ENCODE measurements around the gene ADORA1. TPM values are rescaled to one million over a fixed set of nuclear protein-coding genes. Genes with fewer than 3 reads are reported as not detected.
A peak's percentile ranks its signal among the peaks of the same experiment; 100 is the strongest.

Gene ADORA1
- polyA plus RNA-seq, 1 of the 3 experiments (the other 2 are of a cell fraction): 4.8 TPM

DNA sequence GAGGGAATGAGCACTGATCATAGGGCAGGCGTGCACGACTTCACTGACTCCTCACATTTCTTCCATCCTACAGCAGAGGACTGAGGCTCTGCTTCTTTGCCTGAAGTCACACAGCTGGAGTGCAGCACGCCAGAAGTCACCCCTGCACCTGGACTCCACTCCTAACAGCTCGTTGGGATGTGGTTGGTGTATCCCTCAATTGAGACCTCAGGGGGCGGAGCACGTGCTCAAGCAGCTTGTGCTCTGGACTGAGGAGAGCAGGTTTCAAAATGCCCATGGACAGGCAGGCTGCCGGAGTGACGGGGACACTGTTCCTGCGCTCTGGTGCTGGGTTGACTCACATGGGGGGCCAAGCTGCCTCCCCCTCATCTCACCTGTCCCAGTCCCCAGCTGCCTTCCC lies 88.0 kb downstream of the ADORA1 start (continued):
- no peak for TF ChIP-seq FOXJ3 (CRISPR knock-in tag; IDR thresholded peaks at IDR 0.05)
- TF ChIP-seq, protein P1, sequence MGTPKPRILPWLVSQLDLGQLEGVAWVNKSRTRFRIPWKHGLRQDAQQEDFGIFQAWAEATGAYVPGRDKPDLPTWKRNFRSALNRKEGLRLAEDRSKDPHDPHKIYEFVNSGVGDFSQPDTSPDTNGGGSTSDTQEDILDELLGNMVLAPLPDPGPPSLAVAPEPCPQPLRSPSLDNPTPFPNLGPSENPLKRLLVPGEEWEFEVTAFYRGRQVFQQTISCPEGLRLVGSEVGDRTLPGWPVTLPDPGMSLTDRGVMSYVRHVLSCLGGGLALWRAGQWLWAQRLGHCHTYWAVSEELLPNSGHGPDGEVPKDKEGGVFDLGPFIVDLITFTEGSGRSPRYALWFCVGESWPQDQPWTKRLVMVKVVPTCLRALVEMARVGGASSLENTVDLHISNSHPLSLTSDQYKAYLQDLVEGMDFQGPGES (IDR thresholded peaks at IDR 0.05; ENCODE audit: low read depth, low read length): no peak
- TF ChIP-seq JUND (IDR thresholded peaks at IDR 0.05): no peak
- no peak for TF ChIP-seq SIN3A (IDR thresholded peaks at IDR 0.05; ENCODE audit: borderline replicate concordance, low read depth, low read length)
- TF ChIP-seq REST (IDR thresholded peaks at IDR 0.05; ENCODE audit: low read depth, low read length): no peak
- TF ChIP-seq, protein P2, sequence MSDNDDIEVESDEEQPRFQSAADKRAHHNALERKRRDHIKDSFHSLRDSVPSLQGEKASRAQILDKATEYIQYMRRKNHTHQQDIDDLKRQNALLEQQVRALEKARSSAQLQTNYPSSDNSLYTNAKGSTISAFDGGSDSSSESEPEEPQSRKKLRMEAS (IDR thresholded peaks at IDR 0.05; ENCODE audit: low read depth): no peak
- no peak for TF ChIP-seq RAD21 (IDR thresholded peaks at IDR 0.05; ENCODE audit: low read length)
- no peak for TF ChIP-seq RXRA (IDR thresholded peaks at IDR 0.05; ENCODE audit: borderline replicate concordance, low read depth)

DNA sequence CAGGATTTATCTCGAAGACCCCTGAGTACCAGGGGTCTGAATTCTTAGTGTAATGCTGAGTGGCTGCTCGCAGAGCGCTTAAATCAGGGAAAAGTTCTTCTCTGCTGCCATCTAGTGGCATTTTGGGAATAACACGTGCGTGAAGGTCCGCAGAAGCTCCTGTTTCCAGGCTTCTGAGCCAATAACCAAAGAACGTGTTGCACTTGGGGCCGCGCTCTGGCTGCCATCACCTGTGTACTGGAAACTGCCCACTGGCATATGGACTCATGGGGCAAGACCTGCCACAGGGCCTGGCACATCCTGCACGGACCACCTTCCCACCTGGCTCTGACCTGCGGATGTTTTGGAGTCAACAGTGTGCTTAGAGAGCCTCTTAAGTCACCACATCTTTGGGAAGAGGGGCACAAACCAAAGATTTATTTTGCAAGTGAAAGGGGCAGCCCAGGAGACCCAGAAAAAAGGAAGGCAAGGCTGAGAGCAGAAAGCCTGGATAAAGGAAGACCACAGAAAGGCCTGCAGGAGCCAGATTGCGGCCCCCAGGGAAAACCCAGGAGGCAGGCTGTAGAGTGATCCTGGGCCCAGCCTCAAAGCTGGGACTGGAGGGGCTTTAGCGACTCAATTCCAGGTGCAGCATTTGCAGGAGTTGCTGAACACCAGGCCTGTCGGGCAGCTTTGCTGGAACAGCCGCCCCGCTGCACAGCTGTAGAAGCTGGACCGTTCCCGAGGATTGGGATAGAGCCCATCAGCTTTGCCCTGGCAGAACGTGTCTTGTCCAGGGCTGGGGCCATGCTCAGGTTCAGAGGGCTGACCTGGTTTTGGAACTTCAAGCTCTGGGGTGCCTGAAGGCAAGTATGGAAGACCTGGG lies 89.0 kb downstream of the ADORA1 start:
- Histone ChIP-seq H4K20me1 (ENCODE audit: insufficient read depth) (no peaks in the 10 kb centered on the region), H3K79me2 (ENCODE audit: insufficient read depth) (no peaks in the 10 kb centered on the region), H3K27me3 (ENCODE audit: insufficient read depth) (peaks cover 18% of the 10 kb centered on the region), H3F3A (replicated peaks; ENCODE audit: insufficient read depth) (no peaks in the 10 kb centered on the region), H3K4me3 (ENCODE audit: low read depth in 2 of 2, low read length in 1 of 2) (no peak overlapping the region; a peak in 1 of 4 replicates), H3K4me2 (no peak overlapping the region), H3K27ac (ENCODE audit: low read depth in 2 of 2, low read length in 1 of 2) (no peak overlapping the region), H3K9me2 (no peaks in the 10 kb centered on the region), H3K36me3 (replicated peaks in 1 of 2; ENCODE audit: control insufficient read depth in 1 of 2, insufficient read depth in 2 of 2, low read length in 1 of 2) (no peaks in the 10 kb centered on the region), H3K9me3 (no peaks in the 10 kb centered on the region), H3K9ac (no peak overlapping the region), H2AFZ (ENCODE audit: low read depth) (no peak overlapping the region), H3K4me1 (ENCODE audit: control insufficient read depth in 1 of 2, insufficient read depth in 2 of 2, low read depth in 1 of 2, low read length in 1 of 2) (peaks cover 0 to 2% of the 10 kb centered on the region in 2 experiments; a peak in 1 of 4 replicates)
- peak; percentile 74 for DNase-seq
- CTCF ChIA-PET: interaction anchor here (0.5 to 23.6 kb wide), 66 partner anchors 10 to 1362 kb away, joined by 3 to 602 read pairs (median 6); partner anchors contain the start of genes ADORA1, CHIT1, MYBPH and PPFIA4
- WGBS (ENCODE audit: low lambda C conversion rate): 30% methylated on average over 14 of the region's 19 CpGs
- POLR2A ChIA-PET: interaction anchor here (1.0 to 2.2 kb wide), 2 partner anchors 99 to 180 kb away, joined by 3 to 12 read pairs; no protein-coding TSS in a partner anchor
- TF ChIP-seq RAD21 (IDR thresholded peaks at IDR 0.05; ENCODE audit: low read length) (peak; percentile 94), GATA2 (CRISPR knock-in tag; IDR thresholded peaks at IDR 0.05) (no peak), PBX3 (IDR thresholded peaks at IDR 0.05) (no peak), RCOR1 (IDR thresholded peaks at IDR 0.05; ENCODE audit: low read length) (no peak), RXRA (IDR thresholded peaks at IDR 0.05; ENCODE audit: borderline replicate concordance, low read depth) (no peak), SMC3 (IDR thresholded peaks at IDR 0.05; ENCODE audit: low read depth, low read length) (peak; percentile 93), MXI1 (IDR thresholded peaks at IDR 0.05; ENCODE audit: low read depth, low read length) (peak; percentile 43; the same call in 1 of the 2 replicates)
- TF ChIP-seq, protein P2 (IDR thresholded peaks at IDR 0.05; ENCODE audit: low read depth): peak; percentile 92
- TF ChIP-seq, protein P3, sequence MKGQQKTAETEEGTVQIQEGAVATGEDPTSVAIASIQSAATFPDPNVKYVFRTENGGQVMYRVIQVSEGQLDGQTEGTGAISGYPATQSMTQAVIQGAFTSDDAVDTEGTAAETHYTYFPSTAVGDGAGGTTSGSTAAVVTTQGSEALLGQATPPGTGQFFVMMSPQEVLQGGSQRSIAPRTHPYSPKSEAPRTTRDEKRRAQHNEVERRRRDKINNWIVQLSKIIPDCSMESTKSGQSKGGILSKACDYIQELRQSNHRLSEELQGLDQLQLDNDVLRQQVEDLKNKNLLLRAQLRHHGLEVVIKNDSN (IDR thresholded peaks at IDR 0.05; ENCODE audit: borderline replicate concordance, low read depth): no peak
- TF ChIP-seq, protein P4, sequence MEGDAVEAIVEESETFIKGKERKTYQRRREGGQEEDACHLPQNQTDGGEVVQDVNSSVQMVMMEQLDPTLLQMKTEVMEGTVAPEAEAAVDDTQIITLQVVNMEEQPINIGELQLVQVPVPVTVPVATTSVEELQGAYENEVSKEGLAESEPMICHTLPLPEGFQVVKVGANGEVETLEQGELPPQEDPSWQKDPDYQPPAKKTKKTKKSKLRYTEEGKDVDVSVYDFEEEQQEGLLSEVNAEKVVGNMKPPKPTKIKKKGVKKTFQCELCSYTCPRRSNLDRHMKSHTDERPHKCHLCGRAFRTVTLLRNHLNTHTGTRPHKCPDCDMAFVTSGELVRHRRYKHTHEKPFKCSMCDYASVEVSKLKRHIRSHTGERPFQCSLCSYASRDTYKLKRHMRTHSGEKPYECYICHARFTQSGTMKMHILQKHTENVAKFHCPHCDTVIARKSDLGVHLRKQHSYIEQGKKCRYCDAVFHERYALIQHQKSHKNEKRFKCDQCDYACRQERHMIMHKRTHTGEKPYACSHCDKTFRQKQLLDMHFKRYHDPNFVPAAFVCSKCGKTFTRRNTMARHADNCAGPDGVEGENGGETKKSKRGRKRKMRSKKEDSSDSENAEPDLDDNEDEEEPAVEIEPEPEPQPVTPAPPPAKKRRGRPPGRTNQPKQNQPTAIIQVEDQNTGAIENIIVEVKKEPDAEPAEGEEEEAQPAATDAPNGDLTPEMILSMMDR (IDR thresholded peaks at IDR 0.05): peak; percentile 79

All from SK-N-SH (cell line).